Measurements from ENCODE around the gene SPDYE4.

The SPDYE4 gene

GRCh38 chr17:8739097-8739496 is 19.2 kb downstream of the SPDYE4 start:
- TF ChIP-seq CTCF (IDR thresholded peaks at IDR 0.05; ENCODE audit: insufficient read depth, low read length, missing control alignments), result no peak
- POLR2A ChIA-PET, result no interaction called here
- CTCF ChIA-PET, result interaction anchor here (1.7 kb wide), 1 partner anchor 328 kb away, joined by 5 read pairs; no protein-coding TSS in a partner anchor
- no peak for DNase-seq (ENCODE audit: low read depth, low spot score)
- no peak overlapping the region for H3K4me3 ChIP-seq (ENCODE audit: low read depth, low read length)

- H3K4me3 ChIP-seq (ENCODE audit: low read depth, low read length), result no peak overlapping the region
- DNase-seq (ENCODE audit: low read depth, low spot score), result no peak
- CTCF ChIA-PET, result interaction anchor here (3.1 kb wide), 1 partner anchor 10 kb away, joined by 15 read pairs; no protein-coding TSS in a partner anchor
- no peak for TF ChIP-seq CTCF (IDR thresholded peaks at IDR 0.05; ENCODE audit: insufficient read depth, low read length, missing control alignments)
- POLR2A ChIA-PET, result no interaction called here
Observed at GRCh38 chr17:8736796-8737195, 21.6 kb downstream of the SPDYE4 start.

- POLR2A ChIA-PET, result no interaction called here
- TF ChIP-seq CTCF (IDR thresholded peaks at IDR 0.05; ENCODE audit: insufficient read depth, low read length, missing control alignments), result no peak
- H3K4me3 ChIP-seq (ENCODE audit: low read depth, low read length), result no peak overlapping the region
- no peak for DNase-seq (ENCODE audit: low read depth, low spot score)
- CTCF ChIA-PET, result interaction anchor here (3.1 kb wide), 1 partner anchor 10 kb away, joined by 15 read pairs; no protein-coding TSS in a partner anchor
Observed at GRCh38 chr17:8736362-8736761, 22.0 kb downstream of the SPDYE4 start.

GRCh38 chr17:8735336-8735939 is 22.9 kb downstream of the SPDYE4 start:
- CTCF ChIA-PET, result interaction anchor here (3.1 to 3.5 kb wide), 2 partner anchors 10 to 11 kb away, joined by 15 to 20 read pairs; no protein-coding TSS in a partner anchor

DNA sequence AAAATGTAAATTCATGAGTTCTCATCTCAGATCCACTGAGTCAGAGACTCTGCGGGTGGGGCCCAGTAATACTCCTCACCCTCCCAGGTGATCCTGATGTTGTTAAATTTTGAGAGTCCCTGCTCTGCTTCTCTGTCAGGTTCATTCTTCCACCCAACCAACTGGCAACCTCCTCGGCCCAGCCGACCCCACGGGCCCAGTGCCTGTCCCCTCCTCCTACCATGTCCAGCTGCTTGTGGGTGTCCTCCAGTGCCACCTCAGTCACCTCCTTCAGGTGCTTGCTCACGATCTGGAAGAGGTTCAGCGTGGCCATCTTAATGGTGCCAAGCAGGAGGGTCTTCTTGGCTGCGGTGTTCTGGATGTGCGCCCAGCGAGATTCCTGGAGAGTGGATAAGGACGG is 23.5 kb downstream of the SPDYE4 start:
- no peak overlapping the region for H3K4me3 ChIP-seq (ENCODE audit: low read depth, low read length)
- ChIA-PET POLR2A (no interaction called here), CTCF (interaction anchor here (3.5 kb wide), 1 partner anchor 11 kb away, joined by 20 read pairs; no protein-coding TSS in a partner anchor)
- DNase-seq (ENCODE audit: low read depth, low spot score), result no peak
- TF ChIP-seq CTCF (IDR thresholded peaks at IDR 0.05; ENCODE audit: insufficient read depth, low read length, missing control alignments), result no peak

More at GRCh38 chr17:8735336-8735939, 22.9 kb downstream of the SPDYE4 start:
- POLR2A ChIA-PET, result no interaction called here
- TF ChIP-seq CTCF (IDR thresholded peaks at IDR 0.05; ENCODE audit: insufficient read depth, low read length, missing control alignments), result no peak
- no peak for DNase-seq (ENCODE audit: low read depth, low spot score)
- no peak overlapping the region for H3K4me3 ChIP-seq (ENCODE audit: low read depth, low read length)

DNA sequence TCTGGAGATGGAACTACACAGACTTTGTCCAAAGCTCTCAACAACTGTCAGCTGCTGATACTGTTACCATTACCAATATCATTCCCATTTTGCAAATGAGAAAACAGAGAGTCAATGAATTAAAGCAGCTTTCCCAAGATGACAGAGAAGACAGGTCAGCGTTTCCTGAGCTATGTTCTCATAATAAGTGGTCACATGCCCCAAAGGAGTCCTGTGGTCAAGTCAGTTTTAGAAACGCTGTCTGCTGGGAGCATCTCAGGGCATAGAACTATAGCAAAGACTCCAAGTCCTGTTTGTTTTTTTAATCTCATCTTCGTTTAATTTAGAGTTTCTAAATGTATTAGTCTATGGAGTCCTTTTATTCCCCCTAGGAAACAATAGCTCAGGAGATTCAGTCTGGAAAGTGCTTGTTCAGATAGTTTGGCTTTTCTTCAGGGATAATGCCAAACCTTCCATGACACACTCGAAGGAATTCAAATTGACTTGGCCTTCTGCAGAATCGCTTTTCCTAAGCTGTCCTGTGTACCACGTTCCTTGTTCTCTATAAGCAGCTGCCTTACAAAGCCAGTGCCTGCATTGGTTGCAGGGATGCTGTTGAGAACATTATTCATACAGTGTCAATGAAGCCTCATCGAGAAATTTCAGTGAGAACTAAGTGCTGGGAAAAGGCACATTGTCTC is 25.8 kb downstream of the SPDYE4 start:
- CTCF ChIA-PET, result interaction anchor here (1.4 to 3.5 kb wide), 2 partner anchors 13 to 21 kb away, joined by 3 to 20 read pairs; no protein-coding TSS in a partner anchor
- no peak for TF ChIP-seq CTCF (IDR thresholded peaks at IDR 0.05; ENCODE audit: insufficient read depth, low read length, missing control alignments)
- no peak overlapping the region for H3K4me3 ChIP-seq (ENCODE audit: low read depth, low read length)
- DNase-seq (ENCODE audit: low read depth, low spot score), result no peak
- POLR2A ChIA-PET, result no interaction called here
